Ramos (cell line): ENCODE results near the gene HNRNPR.
"Not testable (repeated sequence)": the region's sequence is repeated elsewhere in the genome, so short reads cannot be mapped to it uniquely, and the experiment has no call there.

Experiments used
- in situ Hi-C: fragments of 300-500 bp; cut with MboI; formaldehyde crosslinking; loops from one replicate; pipeline ENCODE4 v1.14.3; 2022; ENCODE audit warnings: low sequenced_read_pairs; ENCODE audit not compliant: unreplicated experiment

Gene HNRNPR

DNA sequence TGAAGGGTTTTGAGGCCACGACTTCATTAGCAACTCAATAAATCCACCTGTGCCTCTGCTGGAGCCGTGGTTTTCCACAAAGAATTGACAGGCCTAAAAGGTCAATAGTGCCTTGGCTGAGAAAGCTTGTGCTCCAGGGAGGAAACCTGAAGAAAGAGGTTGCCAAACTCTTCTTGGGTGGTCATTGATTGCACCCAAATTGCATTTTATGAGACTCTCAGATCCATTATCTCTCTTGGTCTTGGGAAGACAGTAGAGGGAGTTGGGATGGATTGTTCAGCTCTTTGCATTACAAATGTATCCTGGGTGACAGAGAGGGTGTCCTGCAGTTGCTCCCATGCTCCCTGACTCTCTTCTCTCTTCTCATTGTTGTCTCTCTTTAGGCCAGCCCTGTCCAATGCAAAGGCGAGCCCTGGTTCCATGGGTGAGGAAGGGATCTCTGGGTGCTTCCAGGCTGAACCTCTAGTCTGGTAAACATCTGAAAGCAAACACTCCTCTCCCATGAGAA lies 80.7 kb downstream of the HNRNPR start:
- in situ Hi-C loops, result no loop called here

DNA sequence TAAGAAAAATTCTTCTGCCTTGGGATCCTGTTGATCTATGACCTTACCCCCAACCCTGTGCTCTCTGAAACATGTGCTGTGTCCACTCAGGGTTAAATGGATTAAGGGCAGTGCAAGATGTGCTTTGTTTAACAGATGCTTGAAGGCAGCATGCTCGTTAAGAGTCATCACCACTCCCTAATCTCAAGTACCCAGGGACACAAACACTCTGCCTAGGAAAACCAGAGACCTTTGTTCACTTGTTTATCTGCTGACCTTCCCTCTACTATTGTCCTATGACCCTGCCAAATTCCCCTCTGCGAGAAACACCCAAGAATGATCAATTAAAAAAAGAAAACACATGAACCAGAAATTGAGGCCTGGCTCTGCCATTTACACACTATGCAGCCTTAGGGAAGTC lies 86.0 kb downstream of the HNRNPR start:
- in situ Hi-C loops, result not testable (repeated sequence)

DNA sequence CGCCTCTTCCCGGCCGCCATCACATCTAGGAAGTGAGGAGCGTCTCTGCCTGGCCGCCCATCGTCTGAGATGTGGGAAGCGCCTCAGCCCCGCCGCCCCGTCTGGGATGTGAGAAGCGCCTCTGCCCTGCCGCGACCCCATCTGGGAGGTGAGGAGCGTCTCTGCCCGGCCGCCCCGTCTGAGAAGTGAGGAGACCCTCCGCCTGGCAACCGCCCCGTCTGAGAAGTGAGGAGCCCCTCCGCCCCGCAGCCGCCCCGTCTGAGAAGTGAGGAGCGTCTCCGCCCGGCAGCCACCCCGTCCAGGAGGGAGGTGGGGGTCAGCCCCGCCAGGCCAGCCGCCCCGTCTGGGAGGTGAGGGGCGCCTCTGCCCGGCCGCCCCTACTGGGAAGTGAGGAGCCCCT lies 86.7 kb downstream of the HNRNPR start:
- in situ Hi-C loops, result not testable (repeated sequence)
